ENCODE results near the gene ARHGAP45.
"Not testable (repeated sequence)": the region's sequence is repeated elsewhere in the genome, so short reads cannot be mapped to it uniquely, and the experiment has no call there.

The ARHGAP45 gene

GRCh38 chr19:1019980-1020867 lies 46.7 kb upstream of the ARHGAP45 start:
- in situ Hi-C loops (cut with MboI; ENCODE audit: low pct_unique_long_range_greater_than_20kb, low sequenced_read_pairs, unreplicated experiment): no loop called here
- no peak for TF ChIP-seq CTCF (IDR thresholded peaks at IDR 0.05; ENCODE audit: extremely low read depth, insufficient read depth, missing control alignments)
- no peak for DNase-seq (ENCODE audit: low spot score)

- peak; percentile 100 for DNase-seq (ENCODE audit: low spot score)
- TF ChIP-seq CTCF (IDR thresholded peaks at IDR 0.05; ENCODE audit: extremely low read depth, insufficient read depth, missing control alignments): no peak
- in situ Hi-C loops (cut with MboI; ENCODE audit: low pct_unique_long_range_greater_than_20kb, low sequenced_read_pairs, unreplicated experiment): no loop called here
These were observed 46.0 kb upstream of the ARHGAP45 start, which contains the start of gene TMEM259 for GRCh38 chr19:1020868-1021425. Gene TMEM259 (minus strand): TSS chr19:1021123. CDS start chr19:1020996, 127 bp downstream.

- in situ Hi-C loops (cut with MboI; ENCODE audit: low pct_unique_long_range_greater_than_20kb, low sequenced_read_pairs, unreplicated experiment); DNase-seq (ENCODE audit: low spot score): not testable (repeated sequence)
These were observed 43.1 kb upstream of the ARHGAP45 start for GRCh38 chr19:1023883-1024188.

GRCh38 chr19:1025080-1025479 lies 41.9 kb upstream of the ARHGAP45 start:
- DNase-seq (ENCODE audit: low spot score); in situ Hi-C loops (cut with MboI; ENCODE audit: low pct_unique_long_range_greater_than_20kb, low sequenced_read_pairs, unreplicated experiment): not testable (repeated sequence)

- TF ChIP-seq CTCF (IDR thresholded peaks at IDR 0.05; ENCODE audit: extremely low read depth, insufficient read depth, missing control alignments): no peak
- DNase-seq (ENCODE audit: low spot score): peak; percentile 92
- in situ Hi-C loops (cut with MboI; ENCODE audit: low pct_unique_long_range_greater_than_20kb, low sequenced_read_pairs, unreplicated experiment): no loop called here
These were observed 40.8 kb upstream of the ARHGAP45 start, which contains the start of gene CNN2 for GRCh38 chr19:1025960-1026782. Gene CNN2 (plus strand): TSS chr19:1026608. CDS start chr19:1026662, 54 bp downstream.

- TF ChIP-seq CTCF (IDR thresholded peaks at IDR 0.05; ENCODE audit: extremely low read depth, insufficient read depth, missing control alignments): no peak
- in situ Hi-C loops (cut with MboI; ENCODE audit: low pct_unique_long_range_greater_than_20kb, low sequenced_read_pairs, unreplicated experiment): no loop called here
- no peak for DNase-seq (ENCODE audit: low spot score)
These were observed 40.0 kb upstream of the ARHGAP45 start for GRCh38 chr19:1026783-1027649.

GRCh38 chr19:1027650-1028061 lies 39.3 kb upstream of the ARHGAP45 start:
- DNase-seq (ENCODE audit: low spot score): peak; percentile 56
- in situ Hi-C loops (cut with MboI; ENCODE audit: low pct_unique_long_range_greater_than_20kb, low sequenced_read_pairs, unreplicated experiment): no loop called here
- TF ChIP-seq CTCF (IDR thresholded peaks at IDR 0.05; ENCODE audit: extremely low read depth, insufficient read depth, missing control alignments): no peak
